Stimulated activated CD8-positive, alpha-beta memory T cell treated with anti-CD3 and anti-CD28 coated beads, Interleukin-12 subunit alpha, Interleukin-12 subunit beta, amount 100 ng/mL, for 1 hour (primary cell): ENCODE measurements around the gene MCF2L.
"Not testable (repeated sequence)": the region's sequence is repeated elsewhere in the genome, so short reads cannot be mapped to it uniquely, and the experiment has no call there.

ENCODE experiments used
- DNase-seq: peaks from one replicate; pipeline ENCODE4 v3.0.0-alpha.2; 2020; ENCODE audit warnings: low read depth

MCF2L gene

GRCh38 chr13:113096052-113096744 lies 127.2 kb downstream of the MCF2L start:
- no peak for DNase-seq

DNA sequence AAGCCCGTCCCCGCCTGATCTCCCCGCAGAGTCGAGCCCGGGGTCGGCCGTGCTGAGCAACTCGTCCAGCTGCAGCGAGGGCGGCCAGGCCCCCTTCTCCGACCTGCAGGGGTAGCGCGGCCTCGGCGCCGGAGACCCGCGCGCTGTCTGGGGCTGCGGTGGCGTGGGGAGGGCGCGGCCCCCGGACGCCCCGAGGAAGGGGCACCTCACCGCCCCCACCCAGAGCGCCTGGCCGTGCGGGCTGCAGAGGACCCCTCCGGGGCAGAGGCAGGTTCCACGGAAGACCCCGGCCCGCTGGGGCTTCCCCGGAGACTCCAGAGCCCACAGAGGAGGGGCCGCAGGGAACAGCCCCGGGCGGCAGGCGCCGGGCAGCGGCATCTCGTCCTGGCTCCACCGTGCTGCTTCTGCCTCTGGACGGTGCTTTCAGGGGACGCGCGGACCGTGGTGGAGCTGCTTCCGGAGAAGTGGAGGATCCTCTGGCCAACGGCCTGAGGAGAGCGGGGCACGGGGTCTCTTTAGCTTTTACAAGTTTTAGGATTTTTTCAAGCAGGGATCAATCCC lies 127.8 kb downstream of the MCF2L start:
- DNase-seq: no peak

DNA sequence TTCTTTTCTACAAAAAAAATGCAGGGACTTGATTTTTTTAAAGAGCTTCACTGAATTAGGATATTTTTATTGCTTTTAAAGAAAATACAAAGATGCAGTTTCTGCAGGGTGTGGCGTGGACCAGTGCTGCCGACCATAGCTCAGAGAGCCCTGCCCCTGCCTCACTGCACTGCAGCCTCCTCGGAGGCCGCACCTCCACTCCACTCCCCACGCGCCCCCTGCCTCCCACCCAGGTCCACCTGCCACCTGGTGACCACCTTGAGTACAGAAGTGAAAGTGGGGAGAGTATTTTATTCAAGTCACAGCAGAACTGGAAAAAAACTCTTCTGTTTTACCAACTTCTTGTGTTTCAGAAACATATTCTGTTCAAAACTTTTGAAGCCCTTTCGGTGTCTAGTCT lies 128.6 kb downstream of the MCF2L start:
- DNase-seq: no peak

DNA sequence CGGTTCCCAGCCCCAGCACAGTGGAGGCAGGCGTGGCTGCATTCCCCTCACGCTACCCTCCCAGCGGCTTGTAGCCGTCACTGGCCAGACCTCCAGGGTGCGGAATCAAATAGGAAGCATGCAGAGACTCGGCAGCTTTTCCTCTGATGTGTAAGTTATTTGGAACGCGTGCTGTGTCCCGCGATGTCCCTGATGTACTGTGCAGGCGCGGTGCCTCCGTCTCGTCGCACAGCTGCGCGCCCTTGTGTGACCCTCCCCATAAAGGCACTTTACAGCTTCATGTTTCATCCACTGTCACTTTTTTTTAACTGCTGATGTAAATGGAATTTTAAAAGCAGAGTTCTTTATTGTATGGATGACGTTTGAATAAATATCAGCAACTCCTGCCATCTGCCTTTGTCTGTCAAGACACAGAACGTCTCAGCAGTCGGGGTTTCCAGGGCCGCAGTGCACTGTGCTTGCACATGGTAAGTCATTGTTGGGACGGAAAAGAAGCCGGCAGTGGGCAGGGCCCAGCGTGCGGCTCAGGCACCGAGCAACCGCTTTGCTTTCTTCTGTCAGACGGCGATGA lies 129.2 kb downstream of the MCF2L start:
- no peak for DNase-seq

DNA sequence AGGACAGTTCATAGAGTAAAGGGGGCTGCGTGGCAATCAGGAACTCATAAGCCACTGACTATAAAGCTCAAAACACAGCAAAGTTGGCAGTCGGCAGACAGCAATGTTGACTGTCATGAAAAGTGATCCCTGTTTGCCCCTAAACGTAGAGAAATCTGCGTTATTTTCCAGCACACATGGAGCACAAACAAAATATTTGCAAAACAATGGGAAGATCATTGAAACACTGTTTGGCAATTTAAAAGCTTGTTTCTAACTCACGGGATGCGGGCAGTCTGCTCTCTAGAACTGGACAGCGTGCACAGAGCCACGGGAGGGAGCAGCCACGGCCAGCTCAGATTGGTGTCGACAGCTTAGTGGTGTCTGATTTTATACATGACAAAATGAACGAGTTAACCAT lies 130.1 kb downstream of the MCF2L start:
- no peak for DNase-seq

DNA sequence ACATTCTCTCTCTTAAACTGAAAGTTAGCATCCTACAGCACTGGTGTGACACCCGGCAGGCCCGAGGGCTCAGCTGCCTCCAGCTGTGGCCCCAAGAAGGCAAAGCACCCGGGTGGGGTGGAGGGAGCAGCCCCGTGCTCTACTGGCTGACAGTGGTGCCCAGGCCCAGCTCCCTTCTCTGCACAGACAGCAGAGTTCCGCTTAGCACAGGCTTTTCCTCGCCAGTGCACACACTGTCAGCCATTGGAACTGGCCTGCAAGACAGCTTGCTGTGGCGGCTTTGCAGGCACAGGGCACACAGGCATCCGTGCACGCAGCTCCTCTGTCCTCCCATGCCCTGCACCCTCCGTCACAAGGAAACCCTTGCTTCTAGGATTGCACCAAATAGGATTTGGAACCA lies 133.3 kb downstream of the MCF2L start:
- not testable (repeated sequence) for DNase-seq

DNA sequence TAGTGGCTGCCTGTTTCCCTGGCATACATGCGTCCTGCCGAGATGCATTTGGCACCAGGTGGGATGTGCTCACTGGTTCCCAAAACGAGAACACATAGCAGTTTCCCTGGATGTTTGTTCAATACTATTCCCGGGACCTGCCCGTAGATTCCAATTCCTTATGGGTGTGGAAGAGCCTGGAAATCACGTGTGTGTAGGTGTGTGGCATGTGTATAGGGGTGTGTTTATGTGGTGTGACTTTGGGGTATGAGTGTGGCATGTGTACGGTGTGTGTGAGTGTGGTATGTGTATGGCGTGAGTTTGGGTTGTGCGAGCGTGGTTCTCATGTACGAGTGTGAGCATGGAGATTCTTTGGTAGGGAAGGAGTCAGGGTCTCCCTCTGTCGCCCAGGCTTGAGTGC lies 133.7 kb downstream of the MCF2L start:
- no peak for DNase-seq

DNA sequence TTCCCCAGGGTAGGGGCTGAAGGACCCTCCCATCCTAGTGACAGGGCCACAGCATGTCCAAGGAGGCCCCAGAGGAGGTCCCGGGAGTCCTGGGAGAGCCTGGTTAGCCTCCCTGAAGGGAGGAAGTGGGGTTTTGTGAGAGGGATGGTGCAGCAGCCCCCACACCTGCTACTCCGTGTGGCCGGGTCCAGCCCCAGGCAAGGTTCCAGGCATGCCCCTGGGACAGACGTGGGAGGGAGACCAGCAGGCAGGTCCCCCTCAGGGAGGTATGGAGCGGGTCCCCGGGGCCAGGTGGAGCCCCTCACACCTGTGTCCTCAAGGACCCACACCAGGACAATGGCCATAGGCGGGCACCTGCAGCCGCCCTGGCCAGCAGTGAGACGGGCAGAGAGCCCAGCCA lies 134.6 kb downstream of the MCF2L start:
- no peak for DNase-seq

- no peak for DNase-seq
Observed at GRCh38 chr13:113105032-113105920, 136.3 kb downstream of the MCF2L start, which contains the start of gene F7. Gene F7, plus strand, starts transcription at chr13:113105791. Its CDS starts 51 bp downstream, at chr13:113105842.

GRCh38 chr13:113105921-113106452 lies 137.0 kb downstream of the MCF2L start:
- DNase-seq: no peak

DNA sequence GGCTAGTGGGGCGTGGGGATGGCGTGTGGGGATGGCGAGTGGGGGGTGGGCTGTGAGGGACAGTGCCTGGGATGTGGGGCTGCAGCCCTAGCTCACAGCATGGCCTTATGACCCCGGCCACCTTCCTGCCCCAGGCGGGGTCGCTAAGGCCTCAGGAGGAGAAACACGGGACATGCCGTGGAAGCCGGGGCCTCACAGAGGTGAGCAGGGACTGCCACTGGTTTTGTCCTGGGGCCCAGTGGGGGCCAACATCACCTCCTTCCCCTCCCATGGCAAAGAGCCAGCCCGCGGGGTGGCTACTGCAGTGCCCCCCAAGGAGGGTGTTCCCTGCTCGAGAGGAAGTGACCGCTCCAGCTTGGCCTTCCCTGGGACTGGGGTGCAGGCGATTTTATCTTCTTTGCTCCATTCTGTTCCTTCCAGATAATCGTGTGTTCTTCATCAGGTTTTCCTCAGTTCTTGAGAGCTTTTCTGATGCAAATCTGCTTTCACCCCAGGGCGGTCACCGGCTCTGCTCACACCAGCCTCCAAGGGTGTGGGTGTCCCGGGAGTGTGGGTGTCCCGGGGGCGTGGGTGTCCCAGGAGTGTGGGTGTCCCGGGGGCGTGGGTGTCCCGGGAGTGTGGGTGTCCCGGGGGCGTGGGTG lies 137.8 kb downstream of the MCF2L start:
- no peak for DNase-seq

GRCh38 chr13:113108521-113108920 lies 139.5 kb downstream of the MCF2L start:
- not testable (repeated sequence) for DNase-seq

DNA sequence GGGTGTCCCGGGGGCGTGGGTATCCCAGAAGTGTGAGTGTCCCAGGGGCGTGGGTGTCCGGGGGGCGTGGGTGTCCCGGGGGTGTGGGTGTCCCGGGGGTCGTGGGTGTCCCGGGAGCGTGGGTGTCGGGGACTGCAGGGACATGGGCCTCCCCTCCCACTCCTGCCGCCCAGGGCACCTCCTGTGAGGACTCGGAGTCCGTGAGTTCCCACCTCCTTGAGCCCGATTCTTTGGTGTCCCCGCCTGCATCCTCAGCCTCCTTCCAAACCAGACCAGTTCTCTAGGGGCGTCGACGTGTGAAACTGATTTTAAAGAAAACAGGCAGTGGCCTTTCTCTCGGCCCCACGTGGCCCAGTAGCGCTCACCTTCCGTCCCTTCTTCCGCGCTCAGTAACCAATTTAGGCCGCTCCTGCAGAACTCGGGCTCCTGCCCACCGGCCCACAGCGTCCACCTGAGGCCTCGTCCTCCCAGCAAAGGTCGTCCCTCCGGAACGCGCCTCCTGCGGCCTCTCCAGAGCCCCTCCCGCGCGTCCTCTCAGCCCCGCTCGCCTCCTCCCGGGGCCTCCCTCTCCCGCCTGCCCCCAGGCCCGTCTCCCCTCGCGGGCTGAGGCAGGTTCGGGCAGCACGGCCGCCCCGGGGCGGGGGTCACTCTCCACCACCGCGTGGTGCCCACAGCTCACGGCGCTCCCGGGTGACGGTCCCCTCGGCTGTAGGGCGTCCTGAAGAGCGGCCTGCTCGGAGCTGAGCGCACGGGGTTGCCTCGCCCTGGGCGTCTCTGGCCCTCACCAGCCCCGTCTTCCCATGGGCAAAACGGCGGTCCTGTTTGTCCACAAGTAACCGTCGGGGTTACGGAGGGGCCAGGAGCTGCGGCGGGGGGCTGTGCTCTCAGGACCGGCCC lies 140.4 kb downstream of the MCF2L start:
- DNase-seq: no peak

GRCh38 chr13:113110048-113110851 lies 141.2 kb downstream of the MCF2L start:
- no peak for DNase-seq

DNA sequence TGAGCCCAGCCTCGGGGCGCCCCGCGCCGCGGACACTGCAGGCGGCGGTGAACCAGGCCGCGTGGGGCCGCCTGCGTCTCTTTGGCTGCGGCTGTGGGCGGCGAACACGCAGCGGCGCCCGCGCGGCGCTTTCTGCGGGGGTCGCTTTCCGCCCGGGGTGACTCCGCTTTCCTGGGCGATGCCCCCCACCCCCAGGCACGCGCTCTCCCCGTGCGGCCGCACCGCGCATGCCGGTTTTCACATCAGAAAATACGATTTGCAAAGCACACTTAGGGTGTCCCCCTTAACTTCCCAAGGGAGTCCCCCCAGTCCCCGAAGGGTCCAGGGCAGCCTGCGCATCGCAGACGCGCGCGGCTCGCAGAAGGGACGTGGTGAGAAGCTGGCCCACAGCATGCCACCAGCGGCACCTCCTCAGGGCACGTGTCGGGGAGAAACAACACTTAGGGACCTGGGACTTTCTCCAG lies 141.9 kb downstream of the MCF2L start:
- DNase-seq: no peak

DNA sequence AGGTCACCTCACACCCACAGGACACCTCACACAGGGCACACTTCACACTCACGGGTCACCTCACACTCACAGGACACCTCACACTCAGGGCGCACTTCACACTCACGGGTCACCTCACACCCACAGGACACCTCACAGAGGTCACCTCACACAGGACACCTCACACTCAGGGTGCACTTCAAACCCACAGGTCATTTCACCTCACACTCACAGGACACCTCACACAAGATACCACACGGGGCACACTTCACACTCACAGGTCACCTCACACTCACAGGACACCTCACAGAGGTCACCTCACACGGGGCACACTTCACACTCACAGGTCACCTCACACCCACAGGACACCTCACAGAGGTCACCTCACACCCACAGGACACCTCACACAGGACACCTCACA lies 142.8 kb downstream of the MCF2L start:
- DNase-seq: not testable (repeated sequence)

GRCh38 chr13:113112475-113112874 lies 143.5 kb downstream of the MCF2L start:
- not testable (repeated sequence) for DNase-seq

DNA sequence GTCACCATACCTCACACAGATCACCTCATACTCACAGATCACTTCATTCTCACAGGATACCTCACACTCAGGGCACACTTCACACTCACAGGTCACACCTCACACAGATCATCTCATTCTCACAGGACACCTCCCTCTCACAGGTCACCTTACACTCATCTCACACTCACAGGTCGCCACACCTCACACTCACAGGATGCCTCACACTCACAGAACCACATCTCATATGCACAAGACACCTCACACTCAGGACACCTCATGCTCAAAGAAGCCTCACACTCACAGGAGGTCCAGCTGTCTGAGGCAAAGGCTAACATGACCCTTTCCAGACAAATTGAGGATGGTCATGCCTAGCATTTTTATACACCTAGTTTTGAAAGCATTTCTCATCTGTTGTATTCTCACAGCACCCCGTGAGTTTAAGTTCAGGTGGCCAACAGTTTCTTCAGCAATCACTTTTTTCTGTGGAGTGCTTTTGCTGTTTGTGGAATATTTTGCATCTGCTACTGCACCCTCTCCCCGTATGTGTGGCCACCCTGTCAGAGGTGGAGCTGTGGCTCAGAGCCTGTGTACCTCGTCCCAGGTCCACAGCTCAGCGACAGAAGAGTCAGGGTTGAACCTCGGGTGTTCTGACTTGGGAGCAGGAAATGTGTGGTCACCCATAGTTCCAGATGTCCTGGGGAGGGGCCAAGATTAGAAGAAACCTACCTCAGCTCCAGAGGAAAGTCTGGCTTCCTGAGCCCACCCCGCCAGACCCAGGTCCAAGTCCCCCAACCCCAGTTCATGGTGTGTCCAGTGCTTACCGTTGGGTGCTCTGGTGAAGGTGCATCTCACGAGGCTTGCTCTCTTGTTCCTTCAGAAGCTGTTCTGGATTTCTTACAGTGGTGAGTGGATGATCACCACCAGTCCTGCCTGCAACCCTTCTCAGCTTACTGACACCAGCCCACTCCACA lies 144.2 kb downstream of the MCF2L start:
- no peak for DNase-seq

- DNase-seq: no peak
Observed at GRCh38 chr13:113113846-113114271, 144.8 kb downstream of the MCF2L start.
